ENCODE results near the gene RAB20. TPM values are rescaled to one million over a fixed set of nuclear protein-coding genes. Genes with fewer than 3 reads are reported as not detected.
A peak's percentile ranks its signal among the peaks of the same experiment; 100 is the strongest.

The RAB20 gene
- total RNA-seq, 1 donor from 2014 or later, result 10.5 TPM

- intact Hi-C loops (cut with DNase I), result loop anchor here (1.0 to 10.0 kb wide), 4 partner anchors 13 to 345 kb away; no protein-coding TSS in a partner anchor
- DNase-seq (ENCODE audit: missing footprints), result no peak
- ATAC-seq, result no peak
These were observed 1.5 kb downstream of the RAB20 start for GRCh38 chr13:110559986-110560385.

GRCh38 chr13:110559429-110559943, 2.0 kb downstream of the RAB20 start:
- intact Hi-C loops (cut with DNase I), result no loop called here
- peak; percentile 56 for ATAC-seq
- DNase-seq (ENCODE audit: missing footprints), result peak; percentile 64

GRCh38 chr13:110557610-110558305, 3.8 kb downstream of the RAB20 start:
- ATAC-seq, result no peak
- intact Hi-C loops (cut with DNase I), result no loop called here
- peak; percentile 71 for DNase-seq (ENCODE audit: missing footprints)

- ATAC-seq (no peak), DNase-seq (ENCODE audit: missing footprints) (no peak)
- intact Hi-C loops (cut with DNase I), result no loop called here
These were observed 4.4 kb downstream of the RAB20 start for GRCh38 chr13:110557082-110557481.

GRCh38 chr13:110556224-110556606, 5.3 kb downstream of the RAB20 start:
- intact Hi-C loops (cut with DNase I), result no loop called here
- ATAC-seq, result no peak
- no peak for DNase-seq (ENCODE audit: missing footprints)

GRCh38 chr13:110555601-110556223, 5.8 kb downstream of the RAB20 start:
- intact Hi-C loops (cut with DNase I), result no loop called here
- no peak for ATAC-seq
- DNase-seq (ENCODE audit: missing footprints), result no peak

- DNase-seq (ENCODE audit: missing footprints) (no peak), ATAC-seq (no peak)
- intact Hi-C loops (cut with DNase I), result no loop called here
These were observed 6.6 kb downstream of the RAB20 start for GRCh38 chr13:110554946-110555345.

- no peak for ATAC-seq
- intact Hi-C loops (cut with DNase I), result no loop called here
- DNase-seq (ENCODE audit: missing footprints), result no peak
These were observed 7.2 kb downstream of the RAB20 start for GRCh38 chr13:110554227-110554836.

- DNase-seq (ENCODE audit: missing footprints) (no peak), ATAC-seq (no peak)
- intact Hi-C loops (cut with DNase I), result no loop called here
These were observed 8.1 kb downstream of the RAB20 start for GRCh38 chr13:110553417-110553816.

GRCh38 chr13:110552767-110553166, 8.8 kb downstream of the RAB20 start:
- intact Hi-C loops (cut with DNase I), result no loop called here
- DNase-seq (ENCODE audit: missing footprints), result no peak
- ATAC-seq, result no peak

GRCh38 chr13:110551284-110551683, 10.2 kb downstream of the RAB20 start:
- DNase-seq (ENCODE audit: missing footprints) (no peak), ATAC-seq (no peak)
- intact Hi-C loops (cut with DNase I), result no loop called here

GRCh38 chr13:110549795-110550160, 11.7 kb downstream of the RAB20 start:
- intact Hi-C loops (cut with DNase I), result no loop called here
- peak; percentile 56 for DNase-seq (ENCODE audit: missing footprints)
- no peak for ATAC-seq

- ATAC-seq (no peak), DNase-seq (ENCODE audit: missing footprints) (no peak)
- intact Hi-C loops (cut with DNase I), result no loop called here
These were observed 12.4 kb downstream of the RAB20 start for GRCh38 chr13:110548891-110549794.

GRCh38 chr13:110546926-110547325, 14.6 kb downstream of the RAB20 start:
- intact Hi-C loops (cut with DNase I), result loop anchor here (2.0 kb wide), 1 partner anchor 14 kb away; the partner anchor contains the start of gene RAB20
- DNase-seq (ENCODE audit: missing footprints) (peak; percentile 88), ATAC-seq (peak; percentile 70)

GRCh38 chr13:110546378-110546777, 15.1 kb downstream of the RAB20 start:
- ATAC-seq (no peak), DNase-seq (ENCODE audit: missing footprints) (no peak)
- intact Hi-C loops (cut with DNase I), result loop anchor here (2.0 kb wide), 1 partner anchor 14 kb away; the partner anchor contains the start of gene RAB20

- intact Hi-C loops (cut with DNase I), result no loop called here
These were observed 19.2 kb downstream of the RAB20 start for GRCh38 chr13:110542169-110542796.

GRCh38 chr13:110541526-110541920, 20.0 kb downstream of the RAB20 start:
- ATAC-seq (peak; percentile 22), DNase-seq (ENCODE audit: missing footprints) (no peak)
- intact Hi-C loops (cut with DNase I), result no loop called here

More at GRCh38 chr13:110542169-110542796, 19.2 kb downstream of the RAB20 start:
- ATAC-seq (no peak), DNase-seq (ENCODE audit: missing footprints) (no peak)

- no peak for ATAC-seq
These were observed 20.5 kb downstream of the RAB20 start for GRCh38 chr13:110540871-110541525.

More at GRCh38 chr13:110540871-110541525, 20.5 kb downstream of the RAB20 start:
- no peak for DNase-seq (ENCODE audit: missing footprints)
- intact Hi-C loops (cut with DNase I), result no loop called here
